Astrocyte (in vitro differentiated cells and primary cell): Measurements from ENCODE around the gene AQR. TPM values are rescaled to one million over a fixed set of nuclear protein-coding genes. Genes with fewer than 3 reads are reported as not detected.

Source experiments
- DNase-seq: peaks from one replicate; pipeline ENCODE4 v3.0.0-alpha.2; 2010; ENCODE audit warnings: low read depth
- FAIRE-seq: peaks from 2 replicates; lab custom pipeline; 2011; peaks lifted over from hg19 to GRCh38; lab: Jason Lieb, UNC
- H2AFZ ChIP-seq: 2 replicates; pipeline ENCODE4 v1.6.0; 2012; ENCODE audit warnings: low read depth, low read length, inconsistent platforms
- H3K27ac ChIP-seq: 2 replicates; pipeline ENCODE4 v1.5.1; 2011; ENCODE audit warnings: low read depth, low read length, inconsistent platforms
- H3K27me3 ChIP-seq: 2 replicates; pipeline ENCODE4 v1.6.0; 2011; ENCODE audit warnings: low read length, inconsistent platforms; ENCODE audit not compliant: insufficient read depth
- H3K36me3 ChIP-seq: 2 replicates; pipeline ENCODE4 v1.5.1; 2011; ENCODE audit warnings: low read length, inconsistent platforms; ENCODE audit not compliant: insufficient read depth
- H3K4me1 ChIP-seq: 2 replicates; pipeline ENCODE4 v1.5.1; 2011; ENCODE audit warnings: low read length, inconsistent platforms; ENCODE audit not compliant: insufficient read depth
- H3K4me2 ChIP-seq: 2 replicates; pipeline ENCODE4 v1.6.0; 2012; ENCODE audit warnings: low read length, inconsistent platforms
- H3K4me3 ChIP-seq: 2 replicates; pipeline ENCODE4 v1.5.1; 2011; ENCODE audit warnings: low read depth, mild to moderate bottlenecking, low read length, inconsistent platforms; ENCODE audit not compliant: insufficient read depth
- H3K79me2 ChIP-seq: 2 replicates; pipeline ENCODE4 v1.6.0; 2012; ENCODE audit warnings: mild to moderate bottlenecking, low read length, inconsistent platforms; ENCODE audit not compliant: insufficient read depth
- H3K9ac ChIP-seq: 2 replicates; pipeline ENCODE4 v1.6.0; 2012; ENCODE audit warnings: mild to moderate bottlenecking, low read length, inconsistent platforms
- H3K9me3 ChIP-seq: 2 replicates; pipeline ENCODE4 v1.5.1; 2012; ENCODE audit warnings: low read depth, mild to moderate bottlenecking, low read length, inconsistent platforms; ENCODE audit not compliant: insufficient read depth
- H4K20me1 ChIP-seq: 2 replicates; pipeline ENCODE4 v1.6.0; 2012; ENCODE audit warnings: low read length, inconsistent platforms; ENCODE audit not compliant: insufficient read depth
- H3K27ac Mint-ChIP-seq: one replicate; pipeline ENCODE4 v1.8.0; 2021; ENCODE audit warnings: mild to moderate bottlenecking, mixed read lengths; ENCODE audit not compliant: unreplicated experiment
- H3K27me3 Mint-ChIP-seq: one replicate; pipeline ENCODE4 v1.8.0; 2021; ENCODE audit warnings: low read depth, mixed read lengths; ENCODE audit not compliant: unreplicated experiment
- H3K36me3 Mint-ChIP-seq: one replicate; pipeline ENCODE4 v1.8.0; 2021; ENCODE audit warnings: low read depth, mixed read lengths; ENCODE audit not compliant: unreplicated experiment
- H3K4me1 Mint-ChIP-seq: one replicate; pipeline ENCODE4 v1.8.0; 2021; ENCODE audit warnings: low read depth, mixed read lengths; ENCODE audit not compliant: unreplicated experiment
- H3K4me3 Mint-ChIP-seq: one replicate; pipeline ENCODE4 v1.8.0; 2021; ENCODE audit warnings: mild to moderate bottlenecking, moderate library complexity, mixed read lengths; ENCODE audit not compliant: unreplicated experiment
- H3K9me3 Mint-ChIP-seq: one replicate; pipeline ENCODE4 v1.8.0; 2021; ENCODE audit warnings: mild to moderate bottlenecking, mixed read lengths; ENCODE audit not compliant: unreplicated experiment
- CTCF ChIP-seq: IDR thresholded peaks from 2 replicates; pipeline ENCODE4 v1.5.1; 2011; ENCODE audit warnings: low read depth, mild to moderate bottlenecking, inconsistent platforms, low read length, moderate library complexity; ENCODE audit not compliant: insufficient read depth
- EZH2 ChIP-seq: IDR thresholded peaks from 2 replicates; pipeline ENCODE4 v1.6.1; 2012; ENCODE audit warnings: mild to moderate bottlenecking, low read length, inconsistent platforms; ENCODE audit not compliant: insufficient read depth
- total RNA-seq: library from RNA; stranded (reverse); gene quantifications from 2 replicates; pipeline ENCODE4 v1.2.1, GENCODE V29; 2021

The AQR gene
- total RNA-seq, 1 donor from 2014 or later = 27.2 TPM

GRCh38 chr15:35007397-35007796, 37.9 kb upstream of the AQR start:
- no peak overlapping the region for H3K4me2 ChIP-seq
- H3K27ac Mint-ChIP-seq = no peak overlapping the region
- H3K4me1 Mint-ChIP-seq = no peaks in the 10 kb centered on the region
- no peaks in the 10 kb centered on the region for H3K9me3 ChIP-seq
- no peaks in the 10 kb centered on the region for H3K27me3 Mint-ChIP-seq
- no peak overlapping the region for H3K9ac ChIP-seq
- H3K9me3 Mint-ChIP-seq = no peaks in the 10 kb centered on the region
- H2AFZ ChIP-seq = no peak overlapping the region
- no peaks in the 10 kb centered on the region for H3K4me1 ChIP-seq
- no peaks in the 10 kb centered on the region for H3K36me3 ChIP-seq
- no peak overlapping the region for H3K27ac ChIP-seq
- H3K4me3 Mint-ChIP-seq = no peak overlapping the region
- H3K79me2 ChIP-seq = no peaks in the 10 kb centered on the region
- no peak overlapping the region for H3K4me3 ChIP-seq
- DNase-seq = no peak
- no peaks in the 10 kb centered on the region for H4K20me1 ChIP-seq
- H3K27me3 ChIP-seq = peaks cover 6% of the 10 kb centered on the region
- no peak for FAIRE-seq
- TF ChIP-seq CTCF = no peak
- TF ChIP-seq EZH2 = no peak
- H3K36me3 Mint-ChIP-seq = no peaks in the 10 kb centered on the region

- Histone ChIP-seq H3K36me3 (no peaks in the 10 kb centered on the region), H3K4me3 (no peak overlapping the region), H3K9me3 (no peaks in the 10 kb centered on the region), H3K27ac (no peak overlapping the region), H3K79me2 (no peaks in the 10 kb centered on the region), H4K20me1 (no peaks in the 10 kb centered on the region), H2AFZ (no peak overlapping the region), H3K4me2 (no peak overlapping the region), H3K4me1 (no peaks in the 10 kb centered on the region), H3K27me3 (peaks cover 9% of the 10 kb centered on the region), H3K9ac (no peak overlapping the region)
- H3K9me3 Mint-ChIP-seq = no peaks in the 10 kb centered on the region
- no peaks in the 10 kb centered on the region for H3K4me1 Mint-ChIP-seq
- H3K27me3 Mint-ChIP-seq = no peaks in the 10 kb centered on the region
- H3K4me3 Mint-ChIP-seq = no peak overlapping the region
- no peaks in the 10 kb centered on the region for H3K36me3 Mint-ChIP-seq
- no peak for DNase-seq
- no peak overlapping the region for H3K27ac Mint-ChIP-seq
- no peak for FAIRE-seq
- TF ChIP-seq EZH2 = no peak
- no peak for TF ChIP-seq CTCF
Measured at GRCh38 chr15:35005933-35006332, 36.4 kb upstream of the AQR start.

- H3K79me2 ChIP-seq = no peaks in the 10 kb centered on the region
- no peaks in the 10 kb centered on the region for H3K9me3 ChIP-seq
- FAIRE-seq (no peak), DNase-seq (no peak)
- no peak overlapping the region for H3K4me2 ChIP-seq
- Mint-ChIP-seq H3K27me3 (no peaks in the 10 kb centered on the region), H3K9me3 (no peaks in the 10 kb centered on the region), H3K27ac (no peak overlapping the region), H3K36me3 (no peaks in the 10 kb centered on the region), H3K4me1 (peaks cover 5% of the 10 kb centered on the region), H3K4me3 (no peak overlapping the region)
- H2AFZ ChIP-seq = no peak overlapping the region
- H3K27ac ChIP-seq = no peak overlapping the region
- no peak overlapping the region for H3K9ac ChIP-seq
- H3K27me3 ChIP-seq = peaks cover 9% of the 10 kb centered on the region
- H3K4me3 ChIP-seq = no peak overlapping the region
- TF ChIP-seq EZH2 (no peak), CTCF (no peak)
- H3K4me1 ChIP-seq = peaks cover 5% of the 10 kb centered on the region
- H3K36me3 ChIP-seq = no peaks in the 10 kb centered on the region
- no peaks in the 10 kb centered on the region for H4K20me1 ChIP-seq
Measured at GRCh38 chr15:35003928-35004327, 34.4 kb upstream of the AQR start.
